A673 (cell line): ENCODE data around the gene C19orf12.

ENCODE experiments used
- EZH2 ChIP-seq: fragments of 200-600 bp; sonication (generic); IDR thresholded peaks from 2 replicates; pipeline ENCODE4 v1.6.1; 2017; ENCODE audit warnings: borderline replicate concordance, low read depth, mild to moderate bottlenecking, mixed read lengths, antibody characterized with exemption, low read length; ENCODE audit not compliant: poor library complexity, severe bottlenecking
- TF ChIP-seq, protein P1 (sequence below): fragments of 300-800, 200-600 bp; sonication (generic); conservative IDR thresholded peaks from 2 replicates; pipeline ENCODE4 v1.5.1; 2017; ENCODE audit warnings: low read depth, mild to moderate bottlenecking, antibody characterized with exemption, low read length, moderate library complexity, mixed read lengths

- TF ChIP-seq, protein P1, sequence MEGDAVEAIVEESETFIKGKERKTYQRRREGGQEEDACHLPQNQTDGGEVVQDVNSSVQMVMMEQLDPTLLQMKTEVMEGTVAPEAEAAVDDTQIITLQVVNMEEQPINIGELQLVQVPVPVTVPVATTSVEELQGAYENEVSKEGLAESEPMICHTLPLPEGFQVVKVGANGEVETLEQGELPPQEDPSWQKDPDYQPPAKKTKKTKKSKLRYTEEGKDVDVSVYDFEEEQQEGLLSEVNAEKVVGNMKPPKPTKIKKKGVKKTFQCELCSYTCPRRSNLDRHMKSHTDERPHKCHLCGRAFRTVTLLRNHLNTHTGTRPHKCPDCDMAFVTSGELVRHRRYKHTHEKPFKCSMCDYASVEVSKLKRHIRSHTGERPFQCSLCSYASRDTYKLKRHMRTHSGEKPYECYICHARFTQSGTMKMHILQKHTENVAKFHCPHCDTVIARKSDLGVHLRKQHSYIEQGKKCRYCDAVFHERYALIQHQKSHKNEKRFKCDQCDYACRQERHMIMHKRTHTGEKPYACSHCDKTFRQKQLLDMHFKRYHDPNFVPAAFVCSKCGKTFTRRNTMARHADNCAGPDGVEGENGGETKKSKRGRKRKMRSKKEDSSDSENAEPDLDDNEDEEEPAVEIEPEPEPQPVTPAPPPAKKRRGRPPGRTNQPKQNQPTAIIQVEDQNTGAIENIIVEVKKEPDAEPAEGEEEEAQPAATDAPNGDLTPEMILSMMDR: no peak
- TF ChIP-seq EZH2: no peak
Observed at GRCh38 chr19:29658221-29658991, 56.7 kb downstream of the C19orf12 start.
